NCI-H1417 (cell line): ENCODE data around the gene CPZ.
"Not testable (repeated sequence)": the region's sequence is repeated elsewhere in the genome, so short reads cannot be mapped to it uniquely, and the experiment has no call there.

Experiments
- DNase-seq, 3 experiments: peaks; one replicate each; lab custom pipeline; 2025; lab: John Stamatoyannopoulos, UW

CPZ gene

GRCh38 chr4:8610858-8611616 lies 18.5 kb downstream of the CPZ start:
- no peak for DNase-seq

GRCh38 chr4:8612646-8613045 lies 20.1 kb downstream of the CPZ start:
- DNase-seq = no peak

- no peak for DNase-seq
These were observed 21.1 kb downstream of the CPZ start for GRCh38 chr4:8613421-8614364.

GRCh38 chr4:8614365-8615193 lies 22.0 kb downstream of the CPZ start:
- no peak for DNase-seq

GRCh38 chr4:8615366-8615765 lies 22.8 kb downstream of the CPZ start:
- no peak for DNase-seq

GRCh38 chr4:8615921-8616787 lies 23.6 kb downstream of the CPZ start:
- no peak for DNase-seq

GRCh38 chr4:8616831-8617230 lies 24.3 kb downstream of the CPZ start:
- DNase-seq = no peak

GRCh38 chr4:8617486-8618040 lies 25.0 kb downstream of the CPZ start:
- DNase-seq = no peak

- no peak for DNase-seq
These were observed 25.9 kb downstream of the CPZ start for GRCh38 chr4:8618421-8618820.

- no peak for DNase-seq
These were observed 26.6 kb downstream of the CPZ start for GRCh38 chr4:8618961-8619720.

- DNase-seq = not testable (repeated sequence)
These were observed 28.6 kb downstream of the CPZ start for GRCh38 chr4:8621135-8621534.

- DNase-seq = not testable (repeated sequence)
These were observed 32.2 kb downstream of the CPZ start for GRCh38 chr4:8624601-8625272.

GRCh38 chr4:8630240-8630905 lies 37.8 kb downstream of the CPZ start:
- DNase-seq = not testable (repeated sequence)

- not testable (repeated sequence) for DNase-seq
These were observed 39.3 kb downstream of the CPZ start for GRCh38 chr4:8631896-8632295.

- DNase-seq = not testable (repeated sequence)
These were observed 42.2 kb downstream of the CPZ start for GRCh38 chr4:8634773-8635172.

GRCh38 chr4:8635897-8636554 lies 43.5 kb downstream of the CPZ start:
- DNase-seq = not testable (repeated sequence)

- DNase-seq = no peak
These were observed 45.0 kb downstream of the CPZ start for GRCh38 chr4:8637456-8637984.

- no peak for DNase-seq
These were observed 46.5 kb downstream of the CPZ start for GRCh38 chr4:8639021-8639420.
